ENCODE results near the gene RAC2.

RAC2 gene

DNA sequence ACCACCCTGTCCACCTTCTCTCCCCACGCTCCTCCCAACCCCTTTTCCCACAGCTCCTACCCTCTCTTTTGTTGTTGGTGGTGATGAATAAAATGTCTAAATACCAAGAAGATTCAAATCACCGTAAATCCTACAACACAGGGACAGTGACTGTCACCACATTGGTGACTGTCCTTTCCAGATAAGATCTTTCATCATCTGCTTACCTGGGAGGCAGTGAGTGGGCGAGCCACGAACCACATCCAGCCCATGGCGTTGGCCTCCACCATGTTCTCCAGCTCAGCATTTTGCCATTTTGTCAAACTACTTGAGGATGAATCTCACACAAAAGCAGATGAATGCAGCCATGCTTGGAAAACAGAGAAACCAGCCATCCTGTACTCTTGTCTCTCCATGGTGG, 31.6 kb upstream of the RAC2 start:
- no peaks in the 10 kb centered on the region for H3K36me3 ChIP-seq (ENCODE audit: insufficient read depth)
- H3K9ac ChIP-seq, result no peak overlapping the region
- no peak overlapping the region for H3K4me2 ChIP-seq
- no peak overlapping the region for H2AFZ ChIP-seq (ENCODE audit: low read depth)
- peaks cover 40% of the 10 kb centered on the region; the same call in 1 of the 2 replicates for H3K27me3 ChIP-seq (ENCODE audit: insufficient read depth, low read depth)
- no peak overlapping the region for H3K27ac ChIP-seq
- TF ChIP-seq, protein P1, sequence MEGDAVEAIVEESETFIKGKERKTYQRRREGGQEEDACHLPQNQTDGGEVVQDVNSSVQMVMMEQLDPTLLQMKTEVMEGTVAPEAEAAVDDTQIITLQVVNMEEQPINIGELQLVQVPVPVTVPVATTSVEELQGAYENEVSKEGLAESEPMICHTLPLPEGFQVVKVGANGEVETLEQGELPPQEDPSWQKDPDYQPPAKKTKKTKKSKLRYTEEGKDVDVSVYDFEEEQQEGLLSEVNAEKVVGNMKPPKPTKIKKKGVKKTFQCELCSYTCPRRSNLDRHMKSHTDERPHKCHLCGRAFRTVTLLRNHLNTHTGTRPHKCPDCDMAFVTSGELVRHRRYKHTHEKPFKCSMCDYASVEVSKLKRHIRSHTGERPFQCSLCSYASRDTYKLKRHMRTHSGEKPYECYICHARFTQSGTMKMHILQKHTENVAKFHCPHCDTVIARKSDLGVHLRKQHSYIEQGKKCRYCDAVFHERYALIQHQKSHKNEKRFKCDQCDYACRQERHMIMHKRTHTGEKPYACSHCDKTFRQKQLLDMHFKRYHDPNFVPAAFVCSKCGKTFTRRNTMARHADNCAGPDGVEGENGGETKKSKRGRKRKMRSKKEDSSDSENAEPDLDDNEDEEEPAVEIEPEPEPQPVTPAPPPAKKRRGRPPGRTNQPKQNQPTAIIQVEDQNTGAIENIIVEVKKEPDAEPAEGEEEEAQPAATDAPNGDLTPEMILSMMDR (conservative IDR thresholded peaks at IDR 0.05; ENCODE audit: low read depth, low read length), result no peak
- no peak overlapping the region for H3K4me3 ChIP-seq (IDR thresholded peaks at IDR 0.05; ENCODE audit: insufficient read depth, low read depth, low read length)
- H3K79me2 ChIP-seq (ENCODE audit: insufficient read depth, low read depth), result no peaks in the 10 kb centered on the region
- H4K20me1 ChIP-seq (ENCODE audit: insufficient read depth), result no peaks in the 10 kb centered on the region
- no peaks in the 10 kb centered on the region for H3K4me1 ChIP-seq (ENCODE audit: low read depth, poor library complexity, severe bottlenecking)

DNA sequence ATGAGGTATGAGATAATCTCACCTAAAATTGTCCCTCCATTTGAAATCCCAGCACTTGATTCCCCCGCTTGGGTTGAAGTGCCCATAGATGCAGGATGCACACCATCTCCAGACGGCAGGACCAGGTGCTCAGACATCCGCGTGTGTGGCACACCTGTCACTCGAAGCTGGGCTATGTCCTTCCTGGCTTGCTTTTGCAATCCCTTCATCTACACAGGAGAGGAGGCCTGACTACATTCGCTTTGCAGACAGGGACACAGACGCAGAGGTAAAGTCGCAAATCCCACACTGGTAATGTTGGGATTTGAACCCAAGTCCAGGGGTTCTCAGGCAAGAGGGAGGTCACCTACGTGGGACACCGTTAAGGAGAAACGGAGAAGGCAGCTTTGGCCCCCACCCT, 31.1 kb upstream of the RAC2 start:
- Histone ChIP-seq H3K9ac (no peak overlapping the region), H3K27me3 (ENCODE audit: insufficient read depth, low read depth) (peaks cover 44% of the 10 kb centered on the region; the same call in 1 of the 2 replicates), H2AFZ (ENCODE audit: low read depth) (no peak overlapping the region), H4K20me1 (ENCODE audit: insufficient read depth) (no peaks in the 10 kb centered on the region), H3K4me3 (IDR thresholded peaks at IDR 0.05; ENCODE audit: insufficient read depth, low read depth, low read length) (no peak overlapping the region), H3K4me2 (no peak overlapping the region), H3K27ac (no peak overlapping the region), H3K4me1 (ENCODE audit: low read depth, poor library complexity, severe bottlenecking) (no peaks in the 10 kb centered on the region), H3K36me3 (ENCODE audit: insufficient read depth) (no peaks in the 10 kb centered on the region), H3K79me2 (ENCODE audit: insufficient read depth, low read depth) (no peaks in the 10 kb centered on the region)
- TF ChIP-seq, protein P1 (conservative IDR thresholded peaks at IDR 0.05; ENCODE audit: low read depth, low read length), result no peak

DNA sequence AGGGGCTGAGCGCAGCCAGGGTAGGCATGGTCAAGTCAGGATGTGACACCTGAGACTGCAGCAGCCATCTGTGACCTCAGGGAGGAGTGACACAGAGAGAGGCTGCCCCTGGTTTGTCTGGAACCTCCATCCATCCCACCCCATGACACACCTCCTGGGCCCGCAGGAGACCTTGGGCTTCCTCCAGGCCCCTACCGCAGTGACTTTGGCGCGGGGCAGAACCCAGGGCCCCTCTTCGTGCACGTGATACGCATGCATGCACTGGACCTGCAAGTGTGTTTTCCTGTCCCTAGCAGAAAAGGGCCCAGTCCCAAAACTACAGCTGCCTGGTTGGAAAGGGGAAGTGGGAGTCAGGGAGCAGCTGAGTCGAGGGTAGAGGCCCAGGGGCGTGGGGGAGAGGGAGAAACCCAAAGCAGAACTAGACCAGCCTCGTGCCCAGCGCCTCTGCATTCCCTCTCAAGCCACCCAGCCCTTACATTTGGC, 30.4 kb upstream of the RAC2 start:
- no peak overlapping the region; the same call in 1 of the 2 replicates for H2AFZ ChIP-seq (ENCODE audit: low read depth)
- no peak overlapping the region for H3K4me2 ChIP-seq
- H3K4me3 ChIP-seq (IDR thresholded peaks at IDR 0.05; ENCODE audit: insufficient read depth, low read depth, low read length), result no peak overlapping the region

DNA sequence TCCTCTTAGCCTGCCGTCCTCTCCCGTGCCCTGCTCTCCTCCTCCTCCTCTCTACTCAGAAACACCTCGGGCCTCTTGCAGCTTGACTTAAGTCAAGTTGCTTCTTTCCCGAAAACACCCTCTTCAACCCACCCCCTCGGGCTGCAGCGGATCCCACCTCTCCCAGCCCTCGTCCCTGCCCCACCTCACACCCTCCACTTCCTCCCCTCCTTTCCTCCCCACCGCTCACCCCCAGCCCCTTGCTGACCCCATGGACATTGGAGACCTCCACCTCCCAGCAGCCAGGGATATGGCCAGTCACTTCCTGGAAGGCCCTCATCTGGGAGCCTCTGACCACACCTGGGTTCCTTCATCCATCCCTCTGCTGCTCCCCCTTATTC, 29.8 kb upstream of the RAC2 start:
- peaks cover 44% of the 10 kb centered on the region; the same call in 1 of the 2 replicates for H3K27me3 ChIP-seq (ENCODE audit: insufficient read depth, low read depth)
- no peak overlapping the region for H3K4me3 ChIP-seq (IDR thresholded peaks at IDR 0.05; ENCODE audit: insufficient read depth, low read depth, low read length)
- H3K79me2 ChIP-seq (ENCODE audit: insufficient read depth, low read depth), result no peaks in the 10 kb centered on the region
- H2AFZ ChIP-seq (ENCODE audit: low read depth), result no peak overlapping the region
- no peaks in the 10 kb centered on the region for H3K36me3 ChIP-seq (ENCODE audit: insufficient read depth)
- no peak overlapping the region for H3K4me2 ChIP-seq
- H3K4me1 ChIP-seq (ENCODE audit: low read depth, poor library complexity, severe bottlenecking), result no peaks in the 10 kb centered on the region
- H3K27ac ChIP-seq, result no peak overlapping the region
- no peaks in the 10 kb centered on the region for H4K20me1 ChIP-seq (ENCODE audit: insufficient read depth)
- no peak overlapping the region for H3K9ac ChIP-seq
- TF ChIP-seq, protein P1 (conservative IDR thresholded peaks at IDR 0.05; ENCODE audit: low read depth, low read length), result no peak

More for the DNA sequence above, 30.4 kb upstream of the RAC2 start:
- no peak overlapping the region for H3K27ac ChIP-seq
- no peaks in the 10 kb centered on the region for H3K4me1 ChIP-seq (ENCODE audit: low read depth, poor library complexity, severe bottlenecking)
- H3K79me2 ChIP-seq (ENCODE audit: insufficient read depth, low read depth), result no peaks in the 10 kb centered on the region
- H3K36me3 ChIP-seq (ENCODE audit: insufficient read depth), result no peaks in the 10 kb centered on the region
- H4K20me1 ChIP-seq (ENCODE audit: insufficient read depth), result no peaks in the 10 kb centered on the region
- H3K9ac ChIP-seq, result no peak overlapping the region
- peaks cover 42% of the 10 kb centered on the region; the same call in 1 of the 2 replicates for H3K27me3 ChIP-seq (ENCODE audit: insufficient read depth, low read depth)
- TF ChIP-seq, protein P1 (conservative IDR thresholded peaks at IDR 0.05; ENCODE audit: low read depth, low read length), result no peak

Measured in KMS-11 (cell line).